Hepatocyte (in vitro differentiated cells): ENCODE data around the gene C1orf198.

Source experiments
- CTCF ChIP-seq: fragments of 200-600 bp; sonication (generic); IDR thresholded peaks from 2 replicates; pipeline ENCODE4 v1.5.1; 2016; ENCODE audit warnings: antibody characterized with exemption, mild to moderate bottlenecking; ENCODE audit not compliant: poor library complexity
- EZH2phosphoT487 ChIP-seq: fragments of 200-600 bp; sonication (generic); IDR thresholded peaks from one replicate; pipeline ENCODE4 v1.6.1; 2018; ENCODE audit warnings: antibody characterized with exemption, mild to moderate bottlenecking, low read depth, moderate library complexity; ENCODE audit not compliant: unreplicated experiment, severe bottlenecking

- TF ChIP-seq CTCF (no peak), EZH2phosphoT487 (no peak)
These were observed 73.9 kb downstream of the C1orf198 start for GRCh38 chr1:230794431-230794830.
